NB4 (cell line): ENCODE results near the gene PRCC.

Experiments
- MYC ChIP-seq: IDR thresholded peaks from 2 replicates; pipeline ENCODE4 v1.6.1; 2011; ENCODE audit warnings: low read depth, low read length
- POLR2A ChIP-seq: IDR thresholded peaks from 2 replicates; pipeline ENCODE4 v1.6.1; 2011; ENCODE audit warnings: mild to moderate bottlenecking; ENCODE audit not compliant: insufficient read length; ENCODE audit errors: extremely low read depth
- TF ChIP-seq, protein P1 (sequence below): IDR thresholded peaks from one replicate; pipeline ENCODE4 v1.5.1; 2012; ENCODE audit warnings: low read depth, low read length
- TF ChIP-seq, protein P2 (sequence below): IDR thresholded peaks from 2 replicates; pipeline ENCODE4 v1.6.1; 2011; ENCODE audit warnings: low read depth, low read length

DNA sequence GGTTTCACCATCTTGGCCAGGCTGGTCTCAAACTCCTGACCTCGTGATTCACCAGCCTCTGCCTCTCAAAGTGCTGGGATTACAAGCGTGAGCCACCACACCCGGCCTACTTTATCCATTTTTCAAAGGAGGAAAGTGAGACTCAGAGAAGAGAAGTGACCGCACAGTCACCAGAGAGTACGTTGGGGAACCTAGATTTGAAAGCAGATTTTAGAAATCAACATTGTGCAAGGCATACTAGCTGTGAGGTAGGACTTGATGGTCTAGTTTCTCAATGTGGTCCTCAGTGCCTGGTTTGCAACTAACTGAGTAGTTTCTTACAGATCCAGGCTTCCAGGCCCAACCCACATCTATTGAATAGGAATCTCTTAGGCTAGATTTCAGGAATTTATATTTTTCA lies 1.7 kb upstream of the PRCC start:
- TF ChIP-seq, protein P1, sequence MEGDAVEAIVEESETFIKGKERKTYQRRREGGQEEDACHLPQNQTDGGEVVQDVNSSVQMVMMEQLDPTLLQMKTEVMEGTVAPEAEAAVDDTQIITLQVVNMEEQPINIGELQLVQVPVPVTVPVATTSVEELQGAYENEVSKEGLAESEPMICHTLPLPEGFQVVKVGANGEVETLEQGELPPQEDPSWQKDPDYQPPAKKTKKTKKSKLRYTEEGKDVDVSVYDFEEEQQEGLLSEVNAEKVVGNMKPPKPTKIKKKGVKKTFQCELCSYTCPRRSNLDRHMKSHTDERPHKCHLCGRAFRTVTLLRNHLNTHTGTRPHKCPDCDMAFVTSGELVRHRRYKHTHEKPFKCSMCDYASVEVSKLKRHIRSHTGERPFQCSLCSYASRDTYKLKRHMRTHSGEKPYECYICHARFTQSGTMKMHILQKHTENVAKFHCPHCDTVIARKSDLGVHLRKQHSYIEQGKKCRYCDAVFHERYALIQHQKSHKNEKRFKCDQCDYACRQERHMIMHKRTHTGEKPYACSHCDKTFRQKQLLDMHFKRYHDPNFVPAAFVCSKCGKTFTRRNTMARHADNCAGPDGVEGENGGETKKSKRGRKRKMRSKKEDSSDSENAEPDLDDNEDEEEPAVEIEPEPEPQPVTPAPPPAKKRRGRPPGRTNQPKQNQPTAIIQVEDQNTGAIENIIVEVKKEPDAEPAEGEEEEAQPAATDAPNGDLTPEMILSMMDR: no peak
- TF ChIP-seq, protein P2, sequence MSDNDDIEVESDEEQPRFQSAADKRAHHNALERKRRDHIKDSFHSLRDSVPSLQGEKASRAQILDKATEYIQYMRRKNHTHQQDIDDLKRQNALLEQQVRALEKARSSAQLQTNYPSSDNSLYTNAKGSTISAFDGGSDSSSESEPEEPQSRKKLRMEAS: no peak
- TF ChIP-seq POLR2A (no peak), MYC (no peak)
